ENCODE results near the gene FREM1.

DNA sequence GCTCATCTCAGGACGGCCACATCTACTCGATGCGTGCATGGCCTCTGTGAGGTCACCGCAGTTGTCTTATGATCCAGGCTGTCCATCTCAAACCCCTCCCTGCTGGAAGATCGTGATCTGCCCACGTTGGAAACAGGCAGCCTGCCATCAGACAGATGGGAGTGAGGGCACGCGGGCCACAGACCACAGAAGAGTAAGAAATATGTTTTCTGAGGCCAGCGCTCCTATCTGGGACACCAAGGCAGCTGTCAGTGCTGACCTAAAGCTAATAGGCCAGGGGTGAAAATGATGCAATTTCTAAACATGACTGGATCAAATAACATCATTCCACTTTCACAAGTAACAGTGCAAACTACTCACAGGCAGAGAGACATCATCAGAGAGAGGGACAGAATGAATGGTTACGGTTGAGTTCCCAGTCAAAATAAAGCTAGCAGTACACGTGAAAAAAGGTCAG, 130.6 kb downstream of the FREM1 start:
- TF ChIP-seq ZNF274 (IDR thresholded peaks at IDR 0.05; ENCODE audit: low read depth, low read length) (no peak), YY1 (IDR thresholded peaks at IDR 0.05; ENCODE audit: insufficient read depth, insufficient read length) (no peak)

All from NT2/D1 (cell line).